ENCODE results near the gene SSBP4. TPM values are rescaled to one million over a fixed set of nuclear protein-coding genes. Genes with fewer than 3 reads are reported as not detected.

SSBP4 gene
- total and polyA plus RNA-seq, 9 of the 15 experiments (the other 6 are each of a cell fraction or from before 2014, with no cell fraction given): 1.1 to 189 (median 39.0) TPM

DNA sequence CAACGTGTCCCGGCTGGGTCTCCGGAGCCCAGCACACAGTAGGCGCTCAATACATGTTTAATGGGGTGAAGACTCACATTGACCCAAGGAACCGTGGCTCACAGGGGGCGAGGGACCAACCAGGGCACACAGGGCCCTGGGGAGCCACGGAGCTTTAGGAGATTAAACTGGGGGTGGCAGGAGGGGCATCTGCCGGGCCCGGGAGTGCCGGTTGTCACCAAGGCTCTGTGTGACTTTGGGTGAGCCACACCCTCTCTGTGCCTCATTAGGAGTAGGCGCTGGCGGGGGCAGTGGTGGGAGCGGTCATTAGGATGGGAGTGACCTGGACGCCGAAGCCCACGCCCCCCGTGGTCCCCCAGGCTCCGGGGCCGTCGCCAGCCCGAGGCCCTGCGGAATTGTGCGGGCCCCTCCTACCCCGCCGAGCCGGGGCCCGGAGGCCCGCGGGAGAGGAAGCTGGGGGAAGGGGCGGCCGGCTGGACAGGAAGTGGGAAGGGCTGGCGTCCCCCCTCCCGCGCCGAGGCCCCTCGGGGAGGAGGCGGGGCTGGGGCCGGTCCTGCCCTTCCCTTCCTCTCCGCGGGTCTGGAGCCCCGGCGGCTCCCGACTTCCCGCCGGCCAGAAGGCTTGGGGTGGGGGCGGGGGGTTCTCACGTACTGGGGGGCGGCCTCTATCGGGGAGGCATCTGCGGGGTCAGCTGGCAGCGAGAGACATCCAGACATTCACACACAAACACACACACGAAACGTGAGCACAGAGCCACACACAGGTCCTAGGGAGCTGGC, 1.8 kb upstream of the SSBP4 start (continued):
- TF ChIP-seq, protein P1, sequence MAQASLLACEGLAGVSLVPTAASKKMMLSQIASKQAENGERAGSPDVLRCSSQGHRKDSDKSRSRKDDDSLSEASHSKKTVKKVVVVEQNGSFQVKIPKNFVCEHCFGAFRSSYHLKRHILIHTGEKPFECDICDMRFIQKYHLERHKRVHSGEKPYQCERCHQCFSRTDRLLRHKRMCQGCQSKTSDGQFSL (CRISPR knock-in tag; IDR thresholded peaks at IDR 0.05): no peak; the same call in 1 of the 2 replicates
- TF ChIP-seq, protein P1 (tag; IDR thresholded peaks at IDR 0.05): no peak; a peak in 1 of 4 replicates
- TF ChIP-seq BRF1 (IDR thresholded peaks at IDR 0.05; ENCODE audit: borderline replicate concordance, extremely low read depth, insufficient read length) (no peak), TCF7 (IDR thresholded peaks at IDR 0.05; ENCODE audit: borderline replicate concordance) (no peak), ARID2 (IDR thresholded peaks at IDR 0.05) (no peak), SREBF1 (IDR thresholded peaks at IDR 0.05; ENCODE audit: borderline replicate concordance, low read depth, low read length) (no peak), TCF7L2 (IDR thresholded peaks at IDR 0.05; ENCODE audit: low read depth, low read length) (no peak), MAFG (tag; conservative IDR thresholded peaks at IDR 0.05) (no peak), CCAR2 (IDR thresholded peaks at IDR 0.05; ENCODE audit: low read depth, low read length) (no peak), ADNP (tag; IDR thresholded peaks at IDR 0.05) (peak; percentile 79; the same call in 1 of the 2 replicates), RAD51 (IDR thresholded peaks at IDR 0.05; ENCODE audit: borderline replicate concordance, low read depth) (peak; percentile 25; the same call in 1 of the 2 replicates), COPS2 (conservative IDR thresholded peaks at IDR 0.05) (no peak), EHMT2 (IDR thresholded peaks at IDR 0.05) (no peak), CCNT2 (IDR thresholded peaks at IDR 0.05; ENCODE audit: borderline replicate concordance, extremely low read depth, insufficient read length, low read depth, low read length) (peak; percentile 84), FOXK1 (CRISPR knock-in tag; IDR thresholded peaks at IDR 0.05; ENCODE audit: borderline replicate concordance) (no peak), ZBTB34 (CRISPR knock-in tag; IDR thresholded peaks at IDR 0.05) (no peak), GATA2 (CRISPR knock-in tag; IDR thresholded peaks at IDR 0.05) (no peak), ATF7 (IDR thresholded peaks at IDR 0.05) (peak; percentile 58; the same call in 1 of the 2 replicates), HNRNPK (IDR thresholded peaks at IDR 0.05; ENCODE audit: low read depth, low read length, poor library complexity, severe bottlenecking) (no peak), KAT8 (IDR thresholded peaks at IDR 0.05; ENCODE audit: low read depth) (no peak)
- TF ChIP-seq, protein P2, sequence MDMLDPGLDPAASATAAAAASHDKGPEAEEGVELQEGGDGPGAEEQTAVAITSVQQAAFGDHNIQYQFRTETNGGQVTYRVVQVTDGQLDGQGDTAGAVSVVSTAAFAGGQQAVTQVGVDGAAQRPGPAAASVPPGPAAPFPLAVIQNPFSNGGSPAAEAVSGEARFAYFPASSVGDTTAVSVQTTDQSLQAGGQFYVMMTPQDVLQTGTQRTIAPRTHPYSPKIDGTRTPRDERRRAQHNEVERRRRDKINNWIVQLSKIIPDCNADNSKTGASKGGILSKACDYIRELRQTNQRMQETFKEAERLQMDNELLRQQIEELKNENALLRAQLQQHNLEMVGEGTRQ (CRISPR knock-in tag; IDR thresholded peaks at IDR 0.05): no peak
- TF ChIP-seq, protein P3, sequence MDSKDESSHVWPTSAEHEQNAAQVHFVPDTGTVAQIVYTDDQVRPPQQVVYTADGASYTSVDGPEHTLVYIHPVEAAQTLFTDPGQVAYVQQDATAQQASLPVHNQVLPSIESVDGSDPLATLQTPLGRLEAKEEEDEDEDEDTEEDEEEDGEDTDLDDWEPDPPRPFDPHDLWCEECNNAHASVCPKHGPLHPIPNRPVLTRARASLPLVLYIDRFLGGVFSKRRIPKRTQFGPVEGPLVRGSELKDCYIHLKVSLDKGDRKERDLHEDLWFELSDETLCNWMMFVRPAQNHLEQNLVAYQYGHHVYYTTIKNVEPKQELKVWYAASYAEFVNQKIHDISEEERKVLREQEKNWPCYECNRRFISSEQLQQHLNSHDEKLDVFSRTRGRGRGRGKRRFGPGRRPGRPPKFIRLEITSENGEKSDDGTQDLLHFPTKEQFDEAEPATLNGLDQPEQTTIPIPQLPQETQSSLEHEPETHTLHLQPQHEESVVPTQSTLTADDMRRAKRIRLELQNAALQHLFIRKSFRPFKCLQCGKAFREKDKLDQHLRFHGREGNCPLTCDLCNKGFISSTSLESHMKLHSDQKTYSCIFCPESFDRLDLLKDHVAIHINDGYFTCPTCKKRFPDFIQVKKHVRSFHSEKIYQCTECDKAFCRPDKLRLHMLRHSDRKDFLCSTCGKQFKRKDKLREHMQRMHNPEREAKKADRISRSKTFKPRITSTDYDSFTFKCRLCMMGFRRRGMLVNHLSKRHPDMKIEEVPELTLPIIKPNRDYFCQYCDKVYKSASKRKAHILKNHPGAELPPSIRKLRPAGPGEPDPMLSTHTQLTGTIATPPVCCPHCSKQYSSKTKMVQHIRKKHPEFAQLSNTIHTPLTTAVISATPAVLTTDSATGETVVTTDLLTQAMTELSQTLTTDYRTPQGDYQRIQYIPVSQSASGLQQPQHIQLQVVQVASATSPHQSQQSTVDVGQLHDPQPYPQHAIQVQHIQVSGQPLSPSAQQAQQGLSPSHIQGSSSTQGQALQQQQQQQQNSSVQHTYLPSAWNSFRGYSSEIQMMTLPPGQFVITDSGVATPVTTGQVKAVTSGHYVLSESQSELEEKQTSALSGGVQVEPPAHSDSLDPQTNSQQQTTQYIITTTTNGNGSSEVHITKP (IDR thresholded peaks at IDR 0.05; ENCODE audit: partially characterized antibody): peak; percentile 42

All from K562 (cell line).